NCI-H2107 (cell line): Measurements from ENCODE around the gene TELO2.

Source experiments
- DNase-seq: peaks from one replicate; lab custom pipeline; 2025; lab: John Stamatoyannopoulos, UW

TELO2 gene

GRCh38 chr16:1537138-1537577 is 44.0 kb downstream of the TELO2 start:
- DNase-seq: no peak

GRCh38 chr16:1537763-1538289 is 44.7 kb downstream of the TELO2 start:
- DNase-seq: no peak

GRCh38 chr16:1538804-1539520 is 45.8 kb downstream of the TELO2 start:
- DNase-seq: no peak

- no peak for DNase-seq
These were observed 46.8 kb downstream of the TELO2 start for GRCh38 chr16:1539720-1540555.

- DNase-seq: no peak
These were observed 47.3 kb downstream of the TELO2 start for GRCh38 chr16:1540556-1540855.

- no peak for DNase-seq
These were observed 48.4 kb downstream of the TELO2 start for GRCh38 chr16:1541293-1542165.

GRCh38 chr16:1542166-1542500 is 49.0 kb downstream of the TELO2 start:
- no peak for DNase-seq

- no peak for DNase-seq
These were observed 49.4 kb downstream of the TELO2 start for GRCh38 chr16:1542533-1542932.

GRCh38 chr16:1543085-1543896 is 50.1 kb downstream of the TELO2 start:
- no peak for DNase-seq

- no peak for DNase-seq
These were observed 52.2 kb downstream of the TELO2 start for GRCh38 chr16:1545044-1546040.

- no peak for DNase-seq
These were observed 53.3 kb downstream of the TELO2 start for GRCh38 chr16:1546430-1546829.

- DNase-seq: no peak
These were observed 55.1 kb downstream of the TELO2 start for GRCh38 chr16:1548233-1548632.

GRCh38 chr16:1548727-1549126 is 55.6 kb downstream of the TELO2 start:
- no peak for DNase-seq

GRCh38 chr16:1550069-1550468 is 56.9 kb downstream of the TELO2 start:
- DNase-seq: no peak

GRCh38 chr16:1550696-1551095 is 57.5 kb downstream of the TELO2 start:
- DNase-seq: no peak

GRCh38 chr16:1551166-1551565 is 58.0 kb downstream of the TELO2 start:
- DNase-seq: no peak

GRCh38 chr16:1552129-1552528 is 59.0 kb downstream of the TELO2 start:
- no peak for DNase-seq

GRCh38 chr16:1553946-1554825 is 61.0 kb downstream of the TELO2 start:
- no peak for DNase-seq

GRCh38 chr16:1554826-1555445 is 61.8 kb downstream of the TELO2 start:
- no peak for DNase-seq
